Colonic mucosa (tissue), 4 donors: ENCODE measurements around the gene DPP6. TPM values are rescaled to one million over a fixed set of nuclear protein-coding genes. Genes with fewer than 3 reads are reported as not detected.

Experiments used
- DNase-seq: peaks from one replicate; pipeline ENCODE4 v3.0.0-alpha.2; 2020
- H3K27ac ChIP-seq: fragments of 200-600 bp; one replicate; pipeline ENCODE4 v1.8.0; 2021
- H3K27me3 ChIP-seq: fragments of 200-600 bp; one replicate; pipeline ENCODE4 v1.8.0; 2021
- H3K36me3 ChIP-seq: fragments of 200-600 bp; one replicate; pipeline ENCODE4 v1.8.0; 2021
- H3K4me1 ChIP-seq: fragments of 200-600 bp; one replicate; pipeline ENCODE4 v1.8.0; 2021; ENCODE audit warnings: mild to moderate bottlenecking
- H3K4me3 ChIP-seq: fragments of 200-600 bp; one replicate; pipeline ENCODE4 v1.8.0; 2021
- H3K9ac ChIP-seq, 2 donors: one replicate each; pipeline ENCODE4 v1.7.0; 2013; ENCODE audit warnings: control low read depth in 2 of 2, low read depth in 2 of 2, low read length in 2 of 2
- H3K9me3 ChIP-seq: fragments of 200-600 bp; one replicate; pipeline ENCODE4 v1.8.0; 2021
- intact Hi-C: fragments of 100-400 bp; cut with DNase I; formaldehyde crosslinking; loops from one replicate; pipeline ENCODE4 v1.14.1; 2022
- total RNA-seq, 2 donors: library from RNA; stranded (reverse); fragmentation: NEBNext Ultra II Directional in 1 of 2; extraction: Animal tissue kit (Norgen Biotek cat#: 25700) in 1 of 2; gene quantifications; one replicate each; pipeline ENCODE4 v1.2.1, GENCODE V29; 2021
- TF ChIP-seq, protein P1 (sequence below): fragments of 200-600 bp; IDR thresholded peaks from one replicate; pipeline ENCODE4 v1.8.0; 2022; ENCODE audit warnings: antibody characterized with exemption, mild to moderate bottlenecking
- donor health status: healthy.
- donor health status: DM: no; HTN: no; CAD: no.
- donor health status: DM: no; HTN: no; CAD: no.

The DPP6 gene
- total RNA-seq, 2 donors from 2014 or later, result 0.17 to 3.9 TPM

GRCh38 chr7:154388412-154388811 is 336.2 kb downstream of the DPP6 start:
- TF ChIP-seq, protein P1, sequence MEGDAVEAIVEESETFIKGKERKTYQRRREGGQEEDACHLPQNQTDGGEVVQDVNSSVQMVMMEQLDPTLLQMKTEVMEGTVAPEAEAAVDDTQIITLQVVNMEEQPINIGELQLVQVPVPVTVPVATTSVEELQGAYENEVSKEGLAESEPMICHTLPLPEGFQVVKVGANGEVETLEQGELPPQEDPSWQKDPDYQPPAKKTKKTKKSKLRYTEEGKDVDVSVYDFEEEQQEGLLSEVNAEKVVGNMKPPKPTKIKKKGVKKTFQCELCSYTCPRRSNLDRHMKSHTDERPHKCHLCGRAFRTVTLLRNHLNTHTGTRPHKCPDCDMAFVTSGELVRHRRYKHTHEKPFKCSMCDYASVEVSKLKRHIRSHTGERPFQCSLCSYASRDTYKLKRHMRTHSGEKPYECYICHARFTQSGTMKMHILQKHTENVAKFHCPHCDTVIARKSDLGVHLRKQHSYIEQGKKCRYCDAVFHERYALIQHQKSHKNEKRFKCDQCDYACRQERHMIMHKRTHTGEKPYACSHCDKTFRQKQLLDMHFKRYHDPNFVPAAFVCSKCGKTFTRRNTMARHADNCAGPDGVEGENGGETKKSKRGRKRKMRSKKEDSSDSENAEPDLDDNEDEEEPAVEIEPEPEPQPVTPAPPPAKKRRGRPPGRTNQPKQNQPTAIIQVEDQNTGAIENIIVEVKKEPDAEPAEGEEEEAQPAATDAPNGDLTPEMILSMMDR, result no peak
- Histone ChIP-seq H3K4me3 (no peak overlapping the region), H3K9me3 (no peaks in the 10 kb centered on the region), H3K4me1 (no peaks in the 10 kb centered on the region), H3K27ac (no peak overlapping the region), H3K27me3 (no peaks in the 10 kb centered on the region), H3K9ac (no peak overlapping the region), H3K36me3 (no peaks in the 10 kb centered on the region)
- no peak for DNase-seq
- intact Hi-C loops, result no loop called here

DNA sequence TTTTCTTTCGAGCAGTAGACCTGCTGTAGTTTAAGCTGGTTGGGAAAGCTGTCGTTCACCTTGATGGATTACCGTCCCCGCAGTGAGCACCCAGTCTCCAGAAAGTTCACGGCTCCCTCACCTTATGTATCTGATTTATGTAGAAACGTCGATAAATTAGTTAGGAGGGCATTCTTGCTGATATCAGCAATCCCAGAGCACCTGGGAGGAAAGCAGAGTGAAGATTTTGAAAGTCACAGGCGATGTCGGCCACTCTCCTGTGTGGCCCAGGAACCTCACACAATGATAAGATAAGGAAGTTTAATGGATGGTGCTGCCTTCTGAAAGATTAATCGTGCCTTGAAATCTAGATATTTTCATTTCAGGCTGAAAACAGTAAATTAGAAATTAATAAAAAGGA is 336.8 kb downstream of the DPP6 start:
- intact Hi-C loops, result no loop called here
- H3K9ac ChIP-seq, result no peak overlapping the region
- H3K27me3 ChIP-seq, result no peaks in the 10 kb centered on the region
- no peak overlapping the region for H3K4me3 ChIP-seq
- no peaks in the 10 kb centered on the region for H3K36me3 ChIP-seq
- H3K4me1 ChIP-seq, result no peaks in the 10 kb centered on the region
- H3K9me3 ChIP-seq, result no peaks in the 10 kb centered on the region
- TF ChIP-seq, protein P1, result no peak
- no peak for DNase-seq
- no peak overlapping the region for H3K27ac ChIP-seq

DNA sequence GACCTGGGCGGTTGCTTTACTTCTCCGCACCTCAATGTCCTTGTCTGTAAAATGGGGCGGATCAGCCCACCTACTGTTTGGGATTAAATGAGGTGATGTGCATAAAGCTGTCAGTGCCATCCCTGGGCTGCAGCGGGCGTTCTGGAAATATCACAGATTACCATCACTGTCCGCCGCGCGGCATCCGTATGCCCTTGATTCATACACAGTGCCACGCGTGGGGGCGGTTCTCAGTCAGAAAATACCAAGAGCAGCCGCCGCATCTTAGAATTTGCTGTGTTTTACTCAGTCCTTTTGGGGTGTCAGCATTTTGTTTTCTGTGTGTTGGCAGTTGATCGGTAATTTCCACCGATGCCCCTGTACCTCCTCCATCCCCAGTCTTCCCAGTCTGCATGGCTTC is 338.8 kb downstream of the DPP6 start:
- Histone ChIP-seq H3K36me3 (no peaks in the 10 kb centered on the region), H3K4me3 (no peak overlapping the region), H3K27ac (no peak overlapping the region), H3K4me1 (no peaks in the 10 kb centered on the region), H3K9me3 (no peaks in the 10 kb centered on the region), H3K9ac (no peak overlapping the region), H3K27me3 (no peaks in the 10 kb centered on the region)
- no peak for DNase-seq
- TF ChIP-seq, protein P1, result no peak
- intact Hi-C loops, result no loop called here

DNA sequence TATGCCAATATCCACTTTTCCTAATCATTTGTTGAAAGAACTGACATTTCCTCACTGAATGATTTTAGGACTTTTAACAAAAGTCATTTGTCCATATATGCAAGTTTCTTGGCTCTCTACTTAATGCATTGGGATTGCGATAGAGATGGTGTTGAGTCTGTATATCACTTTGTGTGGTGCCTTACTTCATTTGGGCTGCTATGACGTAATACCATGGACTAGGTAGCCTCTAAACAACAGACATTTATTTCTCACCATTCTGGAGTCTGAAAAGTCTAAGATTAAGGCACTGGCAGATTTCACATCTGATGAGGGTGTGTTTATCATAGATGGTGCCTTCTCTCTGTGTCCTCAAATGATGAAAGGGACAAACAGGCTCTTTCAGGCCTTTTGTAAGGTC is 342.6 kb downstream of the DPP6 start:
- Histone ChIP-seq H3K27me3 (no peaks in the 10 kb centered on the region), H3K27ac (no peak overlapping the region), H3K36me3 (no peaks in the 10 kb centered on the region), H3K9ac (no peak overlapping the region), H3K4me3 (no peak overlapping the region), H3K9me3 (no peaks in the 10 kb centered on the region), H3K4me1 (no peaks in the 10 kb centered on the region)
- no peak for DNase-seq
- intact Hi-C loops, result no loop called here
- TF ChIP-seq, protein P1, result no peak

DNA sequence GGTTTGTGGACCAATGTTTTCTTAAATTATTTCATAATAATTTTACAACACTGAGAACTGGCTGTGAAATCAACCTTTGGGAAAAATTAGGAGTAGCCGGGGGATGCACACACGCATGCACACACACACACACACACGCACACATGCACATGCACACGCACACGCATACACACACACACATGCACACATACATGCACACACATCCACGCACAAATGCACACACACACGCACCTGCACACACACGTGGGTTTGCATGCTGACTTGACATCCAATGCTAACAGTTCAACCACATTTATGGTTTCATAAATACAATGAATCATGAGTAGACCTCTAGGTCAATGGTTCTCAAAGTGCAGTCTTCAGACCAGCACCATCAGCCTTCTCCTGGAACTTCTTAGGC is 354.1 kb downstream of the DPP6 start:
- TF ChIP-seq, protein P1, result no peak
- Histone ChIP-seq H3K4me3 (no peak overlapping the region), H3K27ac (no peak overlapping the region), H3K27me3 (no peaks in the 10 kb centered on the region), H3K36me3 (no peaks in the 10 kb centered on the region), H3K9ac (no peak overlapping the region), H3K4me1 (no peaks in the 10 kb centered on the region), H3K9me3 (no peaks in the 10 kb centered on the region)
- no peak for DNase-seq
- intact Hi-C loops, result no loop called here
